DMS53 treated with DMSO at 0.1 percent for 48 hours (cell line): ENCODE measurements around the gene SH3RF2.
"Not testable (repeated sequence)": the region's sequence is repeated elsewhere in the genome, so short reads cannot be mapped to it uniquely, and the experiment has no call there.

Experiments
- DNase-seq: peaks from one replicate; lab custom pipeline; 2025; ENCODE audit not compliant: unreplicated experiment; lab: John Stamatoyannopoulos, UW

Gene SH3RF2

DNA sequence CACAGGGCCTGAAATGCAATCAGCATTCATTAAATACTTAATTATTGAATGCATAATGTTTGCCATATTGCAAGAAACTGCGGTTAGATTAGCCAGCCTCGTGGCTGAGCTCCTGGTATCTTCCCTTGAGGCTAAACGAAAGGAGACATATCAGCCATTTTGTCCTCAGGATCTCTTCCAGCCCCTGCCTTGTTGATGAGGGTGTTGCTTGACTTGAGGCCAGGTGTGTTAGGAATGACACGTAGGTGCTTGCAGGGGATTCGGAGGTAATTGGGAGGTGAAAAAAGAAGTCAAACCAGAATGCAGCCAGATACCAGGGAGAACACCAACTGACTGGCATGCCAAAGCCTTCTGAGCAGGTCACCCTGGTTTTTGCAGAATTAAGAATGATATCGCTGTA, 12.5 kb downstream of the SH3RF2 start:
- DNase-seq = no peak

DNA sequence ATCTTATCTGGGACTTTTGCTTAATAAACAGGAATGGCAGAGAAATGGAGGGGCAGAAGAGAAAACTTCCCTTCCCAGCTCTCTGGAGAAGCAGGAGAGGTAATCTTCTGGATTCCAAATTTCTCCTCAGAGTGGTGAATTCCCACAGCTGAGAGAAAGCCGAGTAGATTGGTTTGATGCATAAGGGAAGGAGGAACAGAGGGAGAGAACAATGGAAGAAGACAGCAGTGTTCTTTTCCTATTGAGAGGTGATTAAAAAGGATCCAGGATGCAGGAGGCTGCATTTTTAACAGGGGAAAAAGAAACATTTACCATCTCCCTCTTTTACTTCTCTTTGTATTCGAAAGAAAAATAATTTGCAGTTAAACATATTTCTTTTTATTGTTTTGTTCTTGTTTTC, 13.1 kb downstream of the SH3RF2 start:
- DNase-seq = no peak

DNA sequence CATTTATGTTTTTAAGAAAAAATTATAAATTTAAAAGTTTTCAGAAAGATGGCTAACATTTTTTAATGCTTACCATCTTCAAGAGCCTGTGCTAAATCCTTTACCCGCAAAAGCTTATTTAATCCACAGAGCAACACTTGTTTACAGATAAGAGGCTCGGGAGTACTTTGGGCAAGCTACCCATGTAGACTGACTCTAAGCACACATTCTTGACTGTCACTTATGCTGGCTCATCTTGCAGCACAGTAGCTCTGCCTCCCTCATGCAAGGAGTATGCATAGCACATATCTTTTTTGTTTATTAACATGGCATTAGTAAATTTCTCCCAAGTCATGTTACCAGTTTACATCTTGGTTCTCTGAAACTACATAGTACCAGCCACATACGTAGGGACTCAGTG, 14.7 kb downstream of the SH3RF2 start:
- DNase-seq = no peak

DNA sequence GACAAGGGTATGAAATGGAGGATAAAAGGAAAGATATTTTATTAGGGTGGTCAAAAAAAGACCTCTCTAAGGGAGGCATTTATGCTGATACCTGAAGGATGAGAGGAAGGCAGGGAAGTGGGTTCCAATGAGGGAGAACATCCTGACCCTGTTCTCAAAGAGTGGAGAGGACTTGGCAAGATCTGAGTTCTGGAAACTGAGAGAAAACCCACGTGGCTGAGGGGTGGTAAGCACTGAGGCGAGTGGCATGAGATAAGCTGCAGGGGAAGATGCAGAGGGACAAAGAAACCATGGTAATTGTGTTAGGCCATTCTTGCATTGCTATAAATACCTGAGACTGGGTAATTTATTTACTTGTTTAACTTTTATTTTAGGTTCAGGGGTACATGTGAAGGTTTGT, 16.8 kb downstream of the SH3RF2 start:
- no peak for DNase-seq

DNA sequence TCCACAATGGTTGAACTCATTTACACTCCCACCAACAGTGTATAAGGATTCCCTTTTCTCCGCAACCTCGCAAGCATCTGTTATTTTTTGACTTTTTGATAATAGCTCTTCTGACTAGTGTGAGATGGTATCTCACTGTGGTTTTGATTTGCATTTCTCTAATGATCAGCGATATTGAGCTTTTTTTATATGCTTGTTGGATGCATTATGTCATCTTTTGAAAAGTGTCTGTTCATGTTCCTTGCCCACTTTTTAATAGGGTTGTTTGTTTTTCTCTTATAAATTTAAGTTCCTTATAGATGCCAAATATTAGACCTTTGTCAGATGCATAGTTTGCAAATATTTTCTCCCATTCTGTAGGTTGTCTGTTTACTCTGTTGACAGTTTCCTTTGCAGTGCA, 17.8 kb downstream of the SH3RF2 start:
- not testable (repeated sequence) for DNase-seq

DNA sequence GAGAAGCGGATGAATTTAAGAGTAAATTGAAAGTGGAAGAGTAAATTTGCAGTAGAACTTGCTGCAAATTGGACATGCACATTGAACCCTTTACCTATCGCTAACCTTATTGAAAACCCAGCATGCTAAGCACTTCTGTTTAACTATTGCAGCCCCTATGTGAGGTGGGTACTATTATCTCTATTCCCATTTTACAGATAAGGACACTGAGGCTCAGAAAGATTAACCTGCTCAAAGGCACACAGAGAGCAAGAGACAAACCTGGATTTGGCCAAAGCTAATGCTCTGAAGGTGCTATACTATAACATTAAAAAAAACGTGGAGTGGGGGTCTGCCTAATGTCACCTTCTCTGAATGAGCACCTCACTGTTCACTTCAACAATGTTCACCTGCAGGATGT, 21.0 kb downstream of the SH3RF2 start:
- DNase-seq = no peak

DNA sequence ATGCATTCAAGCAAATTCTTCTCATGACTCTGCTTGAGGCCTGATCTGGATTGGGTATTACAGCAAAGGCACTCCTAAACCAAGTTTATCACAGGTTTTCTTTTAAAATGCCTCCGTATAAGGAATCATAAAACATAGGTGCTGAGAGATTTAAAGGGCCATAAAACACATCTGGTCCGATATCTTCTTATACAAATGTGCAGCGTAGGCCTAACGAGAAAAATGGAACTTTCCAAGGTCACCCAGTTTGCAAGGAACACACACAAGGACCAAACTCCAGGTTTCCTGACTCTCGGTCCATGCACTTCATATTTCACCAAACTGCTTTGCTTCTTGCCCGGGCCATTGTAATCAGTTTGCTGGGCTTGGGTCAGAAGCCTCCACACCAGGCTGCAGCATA, 22.1 kb downstream of the SH3RF2 start:
- DNase-seq = no peak

DNA sequence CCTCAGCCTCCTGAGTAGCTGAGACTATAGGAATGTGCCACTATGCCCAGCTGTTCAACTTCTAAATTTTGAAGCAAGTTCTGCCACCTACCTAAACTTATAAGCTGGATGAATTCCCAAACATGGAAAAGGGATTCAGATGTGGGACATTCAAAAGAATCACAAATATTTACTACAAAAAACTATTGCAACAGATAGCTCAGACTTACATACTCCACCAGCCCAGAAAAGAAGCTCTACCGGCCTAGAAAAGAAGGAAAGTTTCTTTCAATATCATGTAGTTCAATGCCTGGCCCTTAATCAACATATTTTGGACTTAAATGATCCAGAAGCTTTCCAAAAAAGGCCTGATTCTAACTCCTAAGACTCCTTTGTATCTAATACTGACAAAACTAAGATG, 23.8 kb downstream of the SH3RF2 start:
- DNase-seq = no peak

DNA sequence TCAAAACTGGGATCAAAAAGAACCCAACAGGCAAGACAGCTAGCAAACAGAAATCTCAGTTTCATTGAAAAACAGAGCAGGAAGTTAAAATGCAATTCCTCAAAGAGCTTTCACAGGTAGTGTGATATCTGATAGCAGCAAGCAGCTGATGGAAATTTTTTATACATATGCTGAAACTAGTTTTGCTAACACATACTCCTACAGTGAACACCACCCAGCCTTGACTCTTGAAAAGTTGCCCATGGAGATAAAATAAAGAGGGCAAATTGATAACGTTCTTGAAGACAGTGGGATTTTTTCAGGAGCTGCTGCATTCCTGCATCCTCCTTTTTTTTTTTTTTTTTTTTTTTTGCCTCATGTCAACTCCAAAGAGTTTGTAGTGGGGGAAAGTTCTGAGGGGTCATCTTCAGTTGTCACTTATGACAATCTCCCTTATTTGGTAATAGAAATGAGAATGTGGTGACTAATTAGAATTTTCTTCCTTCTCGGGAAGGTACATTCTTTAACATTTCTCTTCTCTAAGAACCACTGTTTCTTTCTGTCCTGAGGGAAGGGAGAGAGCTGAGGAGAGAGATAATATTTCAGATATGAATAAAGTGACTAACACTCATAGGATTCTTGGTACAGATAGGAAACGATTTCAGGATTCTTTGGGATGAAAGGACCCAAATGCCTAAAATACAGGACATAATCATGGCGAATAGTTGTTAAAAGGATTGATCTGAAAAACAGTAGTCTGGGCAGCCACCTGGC, 24.6 kb downstream of the SH3RF2 start:
- DNase-seq = peak; percentile 36

DNA sequence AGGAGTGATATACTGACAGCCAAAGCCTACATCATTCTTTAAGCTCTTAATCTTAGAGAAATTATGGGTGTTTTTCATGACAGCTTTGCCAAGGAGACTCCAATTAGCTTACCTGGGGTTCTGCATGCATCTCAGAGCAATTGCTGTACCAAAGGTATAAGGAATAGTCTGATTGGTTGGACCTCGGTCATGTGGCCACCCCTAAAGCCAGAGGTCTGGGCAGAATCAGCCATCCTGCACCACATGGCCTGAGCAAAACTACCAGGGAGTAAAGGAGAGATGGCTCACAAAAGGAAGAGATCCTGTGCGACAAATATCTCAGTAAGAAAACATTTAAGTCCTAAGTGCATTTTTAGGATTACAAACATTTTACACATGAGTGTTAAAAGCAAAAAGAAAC, 25.6 kb downstream of the SH3RF2 start:
- DNase-seq = no peak

DNA sequence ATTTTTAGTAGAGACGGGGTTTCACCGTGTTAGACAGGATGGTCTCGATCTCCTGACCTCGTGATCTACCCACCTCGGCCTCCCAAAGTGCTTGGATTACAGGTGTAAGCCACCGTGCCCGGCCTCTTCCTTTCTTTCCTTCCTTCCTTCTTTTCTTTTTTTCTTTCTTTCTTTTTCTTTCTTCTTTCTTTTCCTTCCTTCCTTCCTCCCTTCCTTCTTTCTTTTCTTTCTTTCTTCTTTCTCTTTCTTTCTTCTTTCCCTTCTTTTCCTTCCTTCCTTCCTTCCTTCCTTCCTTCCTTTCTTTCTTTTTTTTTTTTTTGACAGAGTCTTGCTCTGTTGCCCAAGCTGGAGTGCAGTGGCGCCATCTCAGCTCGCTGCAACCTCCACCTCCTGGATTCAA, 27.6 kb downstream of the SH3RF2 start:
- DNase-seq = not testable (repeated sequence)

DNA sequence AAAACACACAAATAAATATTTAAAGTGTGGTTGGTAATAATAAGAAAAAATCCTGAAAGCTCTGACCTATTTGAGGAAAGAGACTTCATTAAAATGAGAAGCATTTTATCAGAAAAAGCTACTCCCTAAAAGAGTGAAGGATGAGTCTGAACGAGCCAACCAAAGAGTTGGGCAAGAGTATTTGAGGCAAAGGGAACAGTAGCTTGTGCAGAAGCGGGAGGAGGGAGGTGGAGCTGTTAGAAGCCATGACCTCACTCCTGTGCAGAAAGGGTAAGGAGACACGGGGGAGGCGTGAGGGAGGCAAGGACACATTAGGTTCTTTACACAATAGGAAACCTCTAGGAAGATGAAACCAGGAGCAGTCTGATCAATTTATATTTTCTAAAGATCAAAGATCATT, 29.4 kb downstream of the SH3RF2 start:
- DNase-seq = peak; percentile 93

DNA sequence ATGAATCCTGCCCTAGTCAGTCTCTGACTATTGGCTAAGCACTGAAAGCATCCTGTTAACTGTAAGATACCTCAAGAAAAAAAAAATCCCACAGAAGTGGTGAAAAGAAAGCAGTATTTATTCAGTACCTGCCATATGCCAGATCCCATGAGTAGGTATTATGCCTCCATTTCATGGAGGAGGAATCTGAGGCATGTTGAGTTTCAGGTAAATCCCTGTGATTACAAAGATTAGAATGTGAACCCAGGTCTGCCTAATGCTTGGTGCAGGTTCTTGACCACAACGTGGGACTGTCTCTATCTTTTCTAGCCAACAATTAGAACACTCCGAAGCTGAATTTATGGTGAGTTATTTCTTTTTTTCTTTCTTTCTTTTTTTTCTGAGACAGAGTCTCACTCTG, 30.9 kb downstream of the SH3RF2 start:
- DNase-seq = no peak

DNA sequence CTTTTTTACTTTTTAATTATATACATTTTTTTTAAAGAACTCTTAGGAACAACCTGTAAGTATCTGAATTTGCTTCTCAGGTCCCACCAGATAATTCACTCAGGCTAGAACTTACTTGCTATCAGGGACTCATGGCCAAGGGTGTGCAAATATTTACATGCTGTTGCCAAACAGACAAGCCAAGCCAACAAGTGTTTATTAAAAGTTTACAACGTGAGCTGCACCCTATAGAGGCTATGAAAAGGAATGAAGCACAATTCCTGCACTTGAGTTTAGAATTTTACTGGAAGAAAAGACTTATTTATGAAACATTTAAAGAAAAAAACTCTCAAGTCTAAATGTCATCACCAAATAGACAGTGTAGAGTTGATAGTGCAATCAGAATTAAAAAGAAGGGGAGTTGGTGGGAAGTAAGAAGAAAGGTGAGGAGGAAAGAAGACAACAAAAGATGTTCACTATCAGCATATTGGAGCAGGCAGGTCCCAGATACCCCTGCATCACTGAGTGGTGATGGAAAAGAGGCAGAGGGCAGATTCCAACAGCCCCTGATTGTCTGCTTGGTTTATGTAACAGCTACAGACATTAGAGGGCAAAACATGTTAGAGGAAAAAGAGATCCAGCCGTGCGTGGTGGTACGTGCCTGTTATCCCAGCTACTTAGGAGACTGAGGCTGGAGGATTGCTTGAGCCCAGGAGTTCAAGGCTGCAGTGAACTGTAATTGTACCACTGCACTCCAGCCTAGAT, 32.8 kb downstream of the SH3RF2 start:
- peak; percentile 62 for DNase-seq

DNA sequence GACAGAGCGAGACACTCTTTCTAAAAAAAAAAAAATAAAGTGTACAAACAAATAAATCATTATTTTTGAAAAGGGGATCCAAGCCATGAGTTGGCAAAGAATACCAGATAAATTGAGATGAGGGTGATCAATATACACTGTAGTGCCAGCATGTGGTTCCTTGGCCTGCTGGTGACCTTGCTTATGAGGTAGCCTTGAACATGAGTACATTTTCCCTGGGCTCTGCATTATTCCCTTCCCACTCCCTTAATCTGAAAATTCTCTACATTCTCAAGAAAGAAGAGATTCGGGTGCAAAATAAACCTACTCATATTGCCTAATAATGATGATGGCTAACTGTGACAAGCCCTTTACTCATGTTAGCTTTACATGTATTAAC, 33.3 kb downstream of the SH3RF2 start:
- DNase-seq = no peak

DNA sequence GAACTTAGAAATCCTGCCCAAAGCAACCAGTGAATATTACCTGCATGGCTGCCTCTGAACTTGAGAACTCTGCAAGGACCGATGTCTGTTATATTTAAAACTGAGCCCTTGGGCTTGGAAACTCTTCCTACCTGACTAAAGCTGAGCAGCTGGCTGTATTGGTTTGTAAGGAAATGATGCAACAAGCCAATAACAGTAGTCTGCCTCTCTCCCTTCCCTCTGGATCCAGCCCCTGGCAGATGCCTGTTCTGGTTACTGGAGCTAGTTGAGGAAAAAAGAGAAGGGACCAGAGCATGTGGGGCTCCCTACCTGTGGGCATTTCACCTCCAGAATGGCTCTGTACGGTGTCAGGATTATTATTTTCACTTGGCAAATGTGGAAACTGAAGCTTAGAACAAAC, 34.7 kb downstream of the SH3RF2 start:
- peak; percentile 50 for DNase-seq

DNA sequence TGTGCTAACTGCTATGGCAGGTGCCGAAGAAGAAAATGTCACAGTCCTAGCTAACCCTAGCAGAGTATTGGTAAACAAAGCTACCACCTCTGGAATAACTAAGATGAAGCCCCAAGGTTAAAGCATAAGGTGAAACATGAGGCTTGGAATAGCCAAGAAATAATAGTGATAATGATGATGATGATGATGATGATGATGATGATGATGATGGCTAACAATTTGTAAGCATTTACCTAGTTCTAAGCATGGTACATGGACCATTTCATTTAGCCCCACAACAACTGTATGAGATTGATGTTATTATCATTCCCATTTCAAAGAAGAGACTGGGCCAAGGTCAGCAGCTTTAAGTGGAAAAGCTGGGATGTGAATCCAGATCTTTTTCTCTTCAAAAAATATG, 35.3 kb downstream of the SH3RF2 start:
- DNase-seq = no peak

DNA sequence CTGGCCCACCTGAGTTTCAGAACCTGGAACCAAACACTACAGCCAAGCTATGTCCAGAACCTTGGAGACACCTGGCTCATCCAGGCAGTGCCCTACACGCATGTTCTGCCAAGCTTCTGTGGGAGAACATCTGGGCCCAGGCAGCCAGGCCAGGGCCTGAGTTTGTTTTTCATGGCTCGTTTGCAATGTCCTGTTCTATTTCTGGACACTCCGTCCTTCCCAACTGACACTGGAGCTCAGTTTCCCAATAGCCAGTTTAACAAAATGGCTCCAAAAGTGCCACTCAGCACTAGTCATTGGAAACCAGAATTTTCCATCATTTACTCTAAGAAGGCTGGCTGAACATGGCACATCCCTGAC, 38.6 kb downstream of the SH3RF2 start:
- no peak for DNase-seq

DNA sequence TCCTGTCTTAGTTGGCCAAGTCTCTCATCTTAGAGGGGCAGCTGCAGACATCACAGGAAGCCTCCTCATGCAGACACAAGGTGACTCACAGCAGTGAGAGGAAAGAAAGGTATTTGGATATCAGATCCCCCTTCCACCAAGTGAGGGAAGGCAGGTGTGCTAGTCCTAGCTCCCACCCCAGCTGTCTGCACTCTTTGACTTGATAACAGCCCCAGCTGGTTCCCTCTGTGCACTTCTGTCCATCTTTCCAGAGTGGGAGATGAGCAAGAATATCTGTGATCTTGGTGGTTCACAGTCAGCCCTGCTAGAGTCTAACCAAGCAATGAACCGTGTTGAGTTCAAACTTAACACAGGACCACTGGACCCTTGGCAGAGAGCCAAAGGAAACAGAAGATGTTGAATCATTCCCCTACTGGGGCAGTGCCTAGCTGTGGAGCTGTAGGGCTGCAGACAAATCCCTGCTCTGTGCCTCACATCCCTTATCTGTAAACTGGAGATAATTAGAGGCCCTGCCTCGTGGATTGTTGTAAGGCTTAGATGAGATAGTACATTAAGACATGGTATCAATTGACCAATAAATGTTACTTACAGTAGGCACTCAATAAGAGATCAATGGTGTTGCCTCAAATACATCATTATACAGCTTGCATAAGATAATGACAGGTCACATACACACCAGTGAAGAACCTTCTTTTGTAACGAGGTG, 39.1 kb downstream of the SH3RF2 start:
- peak; percentile 94 for DNase-seq

DNA sequence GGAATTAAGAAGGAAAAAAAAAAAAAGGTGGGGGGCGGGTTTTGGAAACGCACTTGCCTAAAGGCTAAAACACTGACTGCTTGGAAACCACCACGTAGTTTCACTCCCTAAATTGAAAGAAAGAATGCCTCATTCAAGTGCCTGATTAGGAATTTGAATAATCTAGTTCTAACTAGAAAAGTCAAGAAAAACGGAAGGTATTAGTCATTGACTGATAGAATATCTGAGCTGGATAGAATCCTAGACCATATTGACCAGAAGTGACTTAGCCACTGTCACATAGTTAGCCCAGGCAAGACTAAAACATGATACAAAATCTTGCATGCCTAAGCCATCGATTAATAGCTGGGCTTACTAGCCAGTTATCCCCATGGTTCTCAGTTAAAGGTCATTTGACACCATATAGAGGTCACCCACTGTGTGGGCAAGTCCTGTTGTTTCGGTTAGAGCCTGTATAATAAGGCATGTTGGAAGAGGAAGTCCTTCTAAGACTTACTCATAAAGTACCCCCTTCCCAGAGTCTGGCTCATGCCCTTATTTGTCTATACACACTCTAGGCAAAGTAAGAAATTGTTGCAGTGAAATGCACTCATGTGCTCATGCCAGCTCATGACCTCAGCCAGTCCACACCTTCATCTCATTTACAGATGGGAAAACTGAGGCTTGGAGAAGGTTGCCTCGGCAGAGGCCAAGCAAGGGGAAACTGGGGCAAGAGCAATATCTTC, 40.2 kb downstream of the SH3RF2 start:
- DNase-seq = no peak

DNA sequence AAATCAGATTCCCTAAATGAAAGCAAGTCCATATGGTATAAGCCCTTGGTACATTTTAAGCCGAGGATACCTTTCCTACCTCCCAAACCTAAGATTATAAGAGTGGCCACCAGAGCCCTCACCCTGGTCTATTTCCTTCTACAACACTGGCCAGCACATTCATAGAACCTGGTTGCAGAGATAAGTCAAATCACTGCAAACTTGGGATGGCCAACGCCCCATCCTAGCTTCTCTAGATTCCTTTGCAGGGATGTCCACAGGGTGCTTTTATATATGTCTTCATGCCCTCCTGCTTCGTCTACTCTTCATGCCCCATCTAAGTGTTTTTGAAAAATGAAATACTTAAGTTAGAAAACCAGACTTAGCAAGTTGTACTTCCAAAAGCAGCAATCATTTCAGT, 41.8 kb downstream of the SH3RF2 start:
- no peak for DNase-seq

DNA sequence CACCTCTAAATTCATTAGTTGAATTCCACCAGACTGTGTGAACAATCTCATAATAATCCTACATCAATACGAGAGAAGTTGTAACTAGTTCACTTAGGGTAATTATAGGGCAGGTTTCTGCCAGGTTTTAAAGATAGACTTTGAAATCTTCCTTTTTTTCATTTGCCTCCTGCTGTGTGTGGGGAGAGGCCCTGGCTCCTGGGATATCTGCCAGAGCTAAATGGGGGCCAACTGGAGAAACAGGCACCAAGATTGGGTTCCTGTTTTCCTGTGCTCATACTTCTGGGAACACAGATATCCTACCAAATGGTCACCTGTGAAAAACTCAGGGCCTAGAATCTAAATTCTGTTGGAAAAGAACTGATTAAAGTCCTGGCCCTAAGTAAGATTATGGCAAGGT, 42.3 kb downstream of the SH3RF2 start:
- DNase-seq = no peak
